ENCODE data around the gene TEX48.

The TEX48 gene

GRCh38 chr9:114693248-114693855, 11.4 kb upstream of the TEX48 start:
- no peak for DNase-seq

GRCh38 chr9:114691956-114692295, 9.9 kb upstream of the TEX48 start:
- no peak for DNase-seq

- peak; percentile 95 for DNase-seq
These were observed 9.3 kb upstream of the TEX48 start for GRCh38 chr9:114691046-114691955.

- no peak for DNase-seq
These were observed 8.3 kb upstream of the TEX48 start for GRCh38 chr9:114690308-114690707.

GRCh38 chr9:114689813-114690212, 7.8 kb upstream of the TEX48 start:
- DNase-seq = no peak

GRCh38 chr9:114688909-114689610, 7.1 kb upstream of the TEX48 start:
- DNase-seq = peak; percentile 78

GRCh38 chr9:114688379-114688778, 6.4 kb upstream of the TEX48 start:
- no peak for DNase-seq

GRCh38 chr9:114687034-114687433, 5.0 kb upstream of the TEX48 start:
- DNase-seq = peak; percentile 41

- no peak for DNase-seq
These were observed 4.0 kb upstream of the TEX48 start for GRCh38 chr9:114685951-114686350.

GRCh38 chr9:114684036-114684435, 2.0 kb upstream of the TEX48 start:
- DNase-seq = no peak

- DNase-seq = peak; percentile 20
These were observed 854 bp upstream of the TEX48 start for GRCh38 chr9:114682846-114683245.

GRCh38 chr9:114680259-114681001, 1.6 kb downstream of the TEX48 start:
- DNase-seq = peak; percentile 49

- no peak for DNase-seq
These were observed 3.2 kb downstream of the TEX48 start for GRCh38 chr9:114678795-114679194.

GRCh38 chr9:114678130-114678529, 3.9 kb downstream of the TEX48 start:
- DNase-seq = no peak

GRCh38 chr9:114677418-114677817, 4.6 kb downstream of the TEX48 start:
- DNase-seq = peak; percentile 100

GRCh38 chr9:114676901-114677300, 5.1 kb downstream of the TEX48 start:
- DNase-seq = no peak

- DNase-seq = no peak
These were observed 7.0 kb downstream of the TEX48 start for GRCh38 chr9:114674798-114675540.

- DNase-seq = no peak
These were observed 7.8 kb downstream of the TEX48 start for GRCh38 chr9:114674076-114674797.

- no peak for DNase-seq
These were observed 10.4 kb downstream of the TEX48 start for GRCh38 chr9:114671605-114672004.

GRCh38 chr9:114669961-114670360, 12.0 kb downstream of the TEX48 start:
- DNase-seq = no peak

GRCh38 chr9:114668146-114668545, 13.8 kb downstream of the TEX48 start:
- DNase-seq = no peak

GRCh38 chr9:114666851-114667250, 15.1 kb downstream of the TEX48 start:
- DNase-seq = no peak

All from fibroblast of upper back skin (primary cell).